H1 (cell line): ENCODE results near the gene PPOX. TPM values are rescaled to one million over a fixed set of nuclear protein-coding genes. Genes with fewer than 3 reads are reported as not detected.

ENCODE experiments used
- CTCF ChIA-PET: fragments of 300-600 bp; sonication (Branson Sonifier 250); formaldehyde crosslinking; loops from one replicate; lab custom pipeline; 2021; ENCODE audit not compliant: partially characterized antibody; lab: Charles Lee
- POLR2A ChIA-PET: fragments of 300-600 bp; sonication (Branson Sonifier 250); formaldehyde crosslinking; loops from one replicate; lab custom pipeline; 2021; ENCODE audit warnings: inconsistent platforms; ENCODE audit not compliant: partially characterized antibody; lab: Charles Lee
- DNase-seq, 2 experiments: peaks; one replicate each; pipeline versions ENCODE4 v3.0.0 to v3.0.0-alpha.2; 2010 to 2022; ENCODE audit warnings: low spot score in 2 of 2, low read depth in 1 of 2, mixed read lengths in 1 of 2
- FAIRE-seq: peaks from 2 replicates; lab custom pipeline; 2011; peaks lifted over from hg19 to GRCh38; lab: Jason Lieb, UNC
- H2AFZ ChIP-seq: 2 replicates; pipeline ENCODE4 v1.8.1; 2012; ENCODE audit warnings: low read length, inconsistent platforms
- H2AK5ac ChIP-seq: 2 replicates; pipeline ENCODE4 v1.6.1; 2013; ENCODE audit warnings: low read depth, low read length
- H2BK120ac ChIP-seq: replicated peaks from 2 replicates; pipeline ENCODE3; 2013; ENCODE audit warnings: low read depth, low read length, inconsistent platforms
- H2BK12ac ChIP-seq: 2 replicates; pipeline ENCODE4 v1.6.1; 2013; ENCODE audit warnings: low read depth, low read length
- H2BK15ac ChIP-seq: 2 replicates; pipeline ENCODE4 v1.6.1; 2013; ENCODE audit warnings: low read length
- H2BK20ac ChIP-seq: 2 replicates; pipeline ENCODE4 v1.6.1; 2013; ENCODE audit warnings: low read length
- H2BK5ac ChIP-seq: 2 replicates; pipeline ENCODE4 v1.6.1; 2013; ENCODE audit warnings: low read depth, low read length
- H3K14ac ChIP-seq: 2 replicates; pipeline ENCODE4 v1.6.1; 2013; ENCODE audit warnings: inconsistent platforms; ENCODE audit not compliant: insufficient read length
- H3K18ac ChIP-seq: 2 replicates; pipeline ENCODE4 v1.6.1; 2013; ENCODE audit warnings: low read length; ENCODE audit errors: extremely low read depth
- H3K23ac ChIP-seq: 2 replicates; pipeline ENCODE4 v1.6.1; 2013; ENCODE audit warnings: inconsistent platforms; ENCODE audit not compliant: insufficient read length
- H3K23me2 ChIP-seq: 2 replicates; pipeline ENCODE4 v1.6.1; 2013; ENCODE audit warnings: low read depth, low read length
- H3K27ac ChIP-seq: 2 replicates; pipeline ENCODE4 v1.6.1; 2011; ENCODE audit warnings: low read depth, low read length, inconsistent platforms
- H3K27me3 ChIP-seq, 4 experiments: replicated peaks in 1 of 4; 1 replicate in 1 of 4; 2 replicates in 3 of 4; pipeline versions ENCODE4 v1.6.1 to v1.8.1; 2011 to 2013; ENCODE audit warnings: low read length in 3 of 4, mild to moderate bottlenecking in 3 of 4, inconsistent platforms in 2 of 4, mixed read lengths in 2 of 4, moderate library complexity in 1 of 4; ENCODE audit not compliant: control insufficient read depth in 3 of 4, insufficient read depth in 3 of 4; ENCODE audit errors: extremely low read depth in 1 of 4
- H3K36me3 ChIP-seq, 4 experiments: 2 replicates each; pipeline versions ENCODE4 v1.6.1 to v1.8.1; 2011 to 2013; ENCODE audit warnings: mild to moderate bottlenecking in 4 of 4, low read length in 3 of 4, moderate library complexity in 2 of 4, control low read depth in 1 of 4, inconsistent platforms in 1 of 4; ENCODE audit not compliant: insufficient read depth in 4 of 4, control insufficient read depth in 2 of 4
- H3K4ac ChIP-seq: replicated peaks from 2 replicates; pipeline ENCODE3; 2013; ENCODE audit warnings: low read length, low read depth, mixed read lengths, inconsistent platforms; ENCODE audit not compliant: insufficient read length
- H3K4me1 ChIP-seq, 4 experiments: replicated peaks in 1 of 4; 1 replicate in 1 of 4; 2 replicates in 3 of 4; pipeline versions ENCODE4 v1.6.1 to v1.8.1; 2011 to 2013; ENCODE audit warnings: low read length in 3 of 4, inconsistent platforms in 2 of 4, mixed read lengths in 1 of 4; ENCODE audit not compliant: insufficient read depth in 4 of 4, control insufficient read depth in 3 of 4
- H3K4me2 ChIP-seq, 2 experiments: 2 replicates each; pipeline versions ENCODE4 v1.6.1 to v1.8.1; 2011 to 2013; ENCODE audit warnings: low read depth in 2 of 2, low read length in 2 of 2, control low read depth in 1 of 2, inconsistent platforms in 1 of 2, mild to moderate bottlenecking in 1 of 2; ENCODE audit not compliant: insufficient read depth in 1 of 2
- H3K4me3 ChIP-seq, 4 experiments: fragments of 200-600, 300-600 bp in 1 of 4; sonication (generic), shearing (Covaris generic), sonication (Bioruptor Twin) in 1 of 4; 2 replicates each; pipeline versions ENCODE4 v1.5.1 to v1.8.1; 2011 to 2016; ENCODE audit warnings: low read length in 4 of 4, low read depth in 3 of 4, control low read depth in 2 of 4, inconsistent platforms in 2 of 4, mild to moderate bottlenecking in 2 of 4, mixed read lengths in 1 of 4, moderate library complexity in 1 of 4; ENCODE audit not compliant: insufficient read depth in 2 of 4; ENCODE audit errors: extremely low read depth in 1 of 4
- H3K56ac ChIP-seq: replicated peaks from 2 replicates; pipeline ENCODE3; 2013; ENCODE audit warnings: low read depth, mild to moderate bottlenecking, mixed read lengths, low read length, inconsistent platforms; ENCODE audit not compliant: insufficient read length
- H3K79me1 ChIP-seq: 2 replicates; pipeline ENCODE4 v1.6.1; 2013; ENCODE audit warnings: low read depth, low read length, control low read depth
- H3K79me2 ChIP-seq, 2 experiments: 2 replicates each; pipeline versions ENCODE4 v1.6.1 to v1.8.1; 2012 to 2013; ENCODE audit warnings: low read length in 2 of 2, mild to moderate bottlenecking in 2 of 2, inconsistent platforms in 1 of 2; ENCODE audit not compliant: insufficient read depth in 2 of 2, control insufficient read depth in 1 of 2
- H3K9ac ChIP-seq, 4 experiments: replicated peaks in 1 of 4; 1 replicate in 1 of 4; 2 replicates in 3 of 4; pipeline versions ENCODE4 v1.6.1 to v1.8.1; 2011 to 2013; ENCODE audit warnings: low read depth in 3 of 4, low read length in 3 of 4, control low read depth in 2 of 4, mild to moderate bottlenecking in 2 of 4, moderate library complexity in 2 of 4, inconsistent platforms in 1 of 4; ENCODE audit errors: extremely low read depth in 1 of 4
- H3K9me3 ChIP-seq, 2 experiments: 2 replicates each; pipeline versions ENCODE4 v1.6.1 to v1.8.1; 2012 to 2013; ENCODE audit warnings: mild to moderate bottlenecking in 2 of 2, moderate library complexity in 2 of 2, control low read depth in 1 of 2, inconsistent platforms in 1 of 2, low read depth in 1 of 2, low read length in 1 of 2, mixed read lengths in 1 of 2; ENCODE audit not compliant: insufficient read depth in 2 of 2
- H4K20me1 ChIP-seq, 2 experiments: replicated peaks in 1 of 2; 2 replicates each; pipeline versions ENCODE3 to v1.8.1; 2011 to 2013; ENCODE audit warnings: inconsistent platforms in 2 of 2, low read length in 2 of 2, mild to moderate bottlenecking in 1 of 2; ENCODE audit not compliant: insufficient read depth in 2 of 2, control insufficient read depth in 1 of 2
- H4K5ac ChIP-seq: 2 replicates; pipeline ENCODE4 v1.6.1; 2013; ENCODE audit warnings: low read length, low read depth, mixed read lengths, inconsistent platforms; ENCODE audit not compliant: insufficient read length
- H4K8ac ChIP-seq: 2 replicates; pipeline ENCODE4 v1.8.0; 2013; ENCODE audit warnings: mild to moderate bottlenecking, moderate library complexity, low read length, inconsistent platforms; ENCODE audit not compliant: insufficient read depth; ENCODE audit errors: extremely low read depth
- H4K91ac ChIP-seq: replicated peaks from 2 replicates; pipeline ENCODE3; 2013; ENCODE audit warnings: low read length, mixed read lengths, inconsistent platforms; ENCODE audit not compliant: insufficient read length
- ASH2L ChIP-seq: fragments of 200-600, 300-600 bp; sonication (generic); IDR thresholded peaks from one replicate; pipeline ENCODE4 v1.7.1; 2017; ENCODE audit warnings: low read length
- FOSL1 ChIP-seq: IDR thresholded peaks from 2 replicates; pipeline ENCODE4 v1.6.1; 2011; ENCODE audit warnings: mild to moderate bottlenecking, low read depth, low read length, moderate library complexity; ENCODE audit not compliant: insufficient read depth
- KDM1A ChIP-seq: fragments of 200-600, 300-600 bp; sonication (generic); IDR thresholded peaks from 2 replicates; pipeline ENCODE4 v1.7.1; 2016; ENCODE audit warnings: mild to moderate bottlenecking, low read length, borderline replicate concordance
- TAF1 ChIP-seq: IDR thresholded peaks from 2 replicates; pipeline ENCODE4 v1.6.1; 2011; ENCODE audit warnings: mild to moderate bottlenecking, low read depth, low read length
- TBP ChIP-seq: IDR thresholded peaks from 2 replicates; pipeline ENCODE4 v1.6.1; 2011; ENCODE audit warnings: low read depth, low read length, improper control_type of control experiment
- YY1 ChIP-seq: IDR thresholded peaks from 2 replicates; pipeline ENCODE4 v1.6.1; 2011; ENCODE audit warnings: low read depth, mild to moderate bottlenecking, low read length
- ZNF274 ChIP-seq: IDR thresholded peaks from 2 replicates; pipeline ENCODE4 v1.7.0; 2012; ENCODE audit warnings: low read length, borderline replicate concordance; ENCODE audit errors: extremely low read depth
- WGBS, 2 experiments: shearing (Covaris generic) in 1 of 2; methylation state at CpG; one replicate each; pipeline versions ENCODE4 v1.1.6 to v1.1.7; 2013 to 2015; ENCODE audit warnings: low lambda C conversion rate in 2 of 2, mixed read lengths in 2 of 2, inconsistent platforms in 1 of 2, low coverage in 1 of 2, missing lambda C conversion rate in 1 of 2; ENCODE audit not compliant: insufficient replicate concordance in 2 of 2, insufficient coverage in 1 of 2, insufficient read length in 1 of 2; ENCODE audit errors: extremely low coverage in 1 of 2, missing lambda C conversion rate in 1 of 2; 5-methylcytosine and 5-hydroxymethylcytosine counted together
- polyA plus RNA-seq, 7 experiments: library from polyadenylated mRNA; depleted of rRNA in 3 of 7; stranded (reverse) in 5 of 7; unstranded in 2 of 7; fragments of >200 nt in 5 of 7; fragments of 200-250 nt in 2 of 7; gene quantifications; 1 replicate in 5 of 7; 2 replicates in 1 of 7; 4 replicates in 1 of 7; pipeline versions ENCODE4 v1.2.1 to v1.2.3, GENCODE V29; 2011 to 2013; ENCODE audit warnings: missing spikeins in 2 of 7, mixed read lengths in 2 of 7
- total RNA-seq: library from RNA; stranded (reverse); fragmentation: NEBNext Ultra II Directional; extraction: Animal tissue kit (Norgen Biotek cat#: 25700); gene quantifications from 2 replicates; pipeline ENCODE4 v1.2.1, GENCODE V29; 2021

Gene PPOX
- total and polyA plus RNA-seq, 2 of the 8 experiments (the other 6 are each of a cell fraction or from before 2014, with no cell fraction given), result 39.4 to 40.4 TPM

DNA sequence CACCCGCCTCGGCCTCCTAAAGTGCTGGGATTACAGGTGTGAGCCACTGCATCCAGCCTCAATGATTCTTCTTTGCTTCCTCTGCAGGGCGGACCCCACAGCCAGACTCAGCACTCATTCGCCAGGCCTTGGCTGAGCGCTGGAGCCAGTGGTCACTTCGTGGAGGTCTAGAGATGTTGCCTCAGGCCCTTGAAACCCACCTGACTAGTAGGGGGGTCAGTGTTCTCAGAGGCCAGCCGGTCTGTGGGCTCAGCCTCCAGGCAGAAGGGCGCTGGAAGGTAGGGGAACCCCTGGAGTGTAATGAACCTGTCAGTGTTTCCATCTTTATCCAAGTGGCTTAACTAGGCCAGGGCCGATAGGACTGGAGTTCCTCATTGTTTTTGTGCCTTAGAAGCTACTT is 2.7 kb downstream of the PPOX start:
- no peak overlapping the region for H2AFZ ChIP-seq

More for the DNA sequence above, 2.7 kb downstream of the PPOX start:
- Histone ChIP-seq H2BK20ac (no peak overlapping the region), H2BK120ac (no peak overlapping the region), H4K20me1 (peaks cover 0 to 2% of the 10 kb centered on the region in 2 experiments), H3K9me3 (no peaks in the 10 kb centered on the region), H2BK5ac (no peak overlapping the region)
- POLR2A ChIA-PET, result interaction anchor here (0.8 to 4.7 kb wide), 5 partner anchors 7 to 131 kb away, joined by 3 to 51 read pairs (median 8); partner anchors contain the start of gene B4GALT3
- no peak for DNase-seq
- TF ChIP-seq TAF1 (no peak), KDM1A (no peak), YY1 (no peak), FOSL1 (no peak), ZNF274 (no peak), ASH2L (no peak), TBP (no peak)
- TF ChIP-seq, all 59 proteins: peak for 0
- no peaks in the 10 kb centered on the region for H3K79me1 ChIP-seq
- peaks cover 11% of the 10 kb centered on the region; the same call in 1 of the 2 replicates for H3K23me2 ChIP-seq
- no peak overlapping the region for H2AK5ac ChIP-seq
- no peak overlapping the region for H3K56ac ChIP-seq
- H3K18ac ChIP-seq, result no peak overlapping the region
- peaks cover 0 to 7% (median 5%) of the 10 kb centered on the region in 4 experiments; a peak in 4 of 7 replicates for H3K4me1 ChIP-seq
- no peak overlapping the region for H2BK12ac ChIP-seq
- H4K5ac ChIP-seq, result no peak overlapping the region
- no peak overlapping the region; a peak in 1 of 8 replicates for H3K4me3 ChIP-seq
- no peak overlapping the region for H4K8ac ChIP-seq
- no peak overlapping the region for H3K14ac ChIP-seq
- CTCF ChIA-PET, result interaction anchor here (1.0 to 5.3 kb wide), 3 partner anchors 7 to 36 kb away, joined by 3 to 27 read pairs (median 10); partner anchors contain the start of gene B4GALT3
- H3K4ac ChIP-seq, result no peak overlapping the region
- 91% methylated on average over 9 of the region's 9 CpGs; no CpG with 5 or more reads in 1 of the 2 experiments for WGBS, 2 experiments
- no peak overlapping the region for H3K4me2 ChIP-seq
- H3K36me3 ChIP-seq, result peaks cover 13 to 33% (median 27%) of the 10 kb centered on the region in 4 experiments
- no peak overlapping the region for H3K9ac ChIP-seq
- no peak overlapping the region for H4K91ac ChIP-seq
- H3K79me2 ChIP-seq, result no peaks in the 10 kb centered on the region
- no peak for FAIRE-seq
- H3K27me3 ChIP-seq, result no peaks in the 10 kb centered on the region
- no peak overlapping the region for H3K23ac ChIP-seq
- no peak overlapping the region for H3K27ac ChIP-seq
- no peak overlapping the region for H2BK15ac ChIP-seq
